SIG-M5 treated with dmso at 0.1 percent for 504 hours (cell line): ENCODE measurements around the gene LRP5.
A peak's percentile ranks its signal among the peaks of the same experiment; 100 is the strongest.

Experiments
- DNase-seq: peaks from one replicate; lab custom pipeline; 2025; ENCODE audit not compliant: unreplicated experiment; lab: John Stamatoyannopoulos, UW

Gene LRP5

DNA sequence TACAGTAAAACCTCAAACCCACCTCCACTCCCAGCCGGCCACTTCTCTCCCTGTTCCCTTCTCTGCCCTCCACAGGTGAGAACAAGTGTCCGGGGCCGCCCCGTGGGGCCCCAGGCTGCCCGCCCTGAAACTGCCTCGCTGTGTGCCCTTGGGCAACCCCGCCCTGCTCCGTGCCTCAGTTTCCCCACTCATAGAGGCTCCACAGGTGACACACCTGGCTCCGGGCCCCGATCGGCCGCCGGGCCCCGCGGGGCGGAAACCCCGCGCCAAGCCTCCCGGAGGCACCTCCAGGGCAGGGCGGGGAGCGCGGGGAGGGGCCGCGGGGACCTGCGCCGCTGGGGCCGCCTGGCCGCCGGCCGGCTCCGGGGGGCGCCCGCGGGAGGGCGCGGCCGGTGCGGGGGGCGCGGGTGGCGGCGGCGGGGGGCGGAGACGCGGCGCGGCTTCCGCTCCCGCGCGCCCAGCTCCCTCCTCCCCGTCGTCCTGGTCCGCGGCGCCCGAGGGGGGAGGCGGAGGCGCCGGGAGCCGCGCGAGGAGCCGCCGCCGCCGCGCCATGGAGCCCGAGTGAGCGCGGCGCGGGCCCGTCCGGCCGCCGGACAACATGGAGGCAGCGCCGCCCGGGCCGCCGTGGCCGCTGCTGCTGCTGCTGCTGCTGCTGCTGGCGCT is at the start of gene LRP5:
Gene LRP5, plus strand, starts transcription at position 475 of the 663 bp plus-strand sequence. Its CDS starts 124 bp downstream, at position 599.
- DNase-seq, result no peak

DNA sequence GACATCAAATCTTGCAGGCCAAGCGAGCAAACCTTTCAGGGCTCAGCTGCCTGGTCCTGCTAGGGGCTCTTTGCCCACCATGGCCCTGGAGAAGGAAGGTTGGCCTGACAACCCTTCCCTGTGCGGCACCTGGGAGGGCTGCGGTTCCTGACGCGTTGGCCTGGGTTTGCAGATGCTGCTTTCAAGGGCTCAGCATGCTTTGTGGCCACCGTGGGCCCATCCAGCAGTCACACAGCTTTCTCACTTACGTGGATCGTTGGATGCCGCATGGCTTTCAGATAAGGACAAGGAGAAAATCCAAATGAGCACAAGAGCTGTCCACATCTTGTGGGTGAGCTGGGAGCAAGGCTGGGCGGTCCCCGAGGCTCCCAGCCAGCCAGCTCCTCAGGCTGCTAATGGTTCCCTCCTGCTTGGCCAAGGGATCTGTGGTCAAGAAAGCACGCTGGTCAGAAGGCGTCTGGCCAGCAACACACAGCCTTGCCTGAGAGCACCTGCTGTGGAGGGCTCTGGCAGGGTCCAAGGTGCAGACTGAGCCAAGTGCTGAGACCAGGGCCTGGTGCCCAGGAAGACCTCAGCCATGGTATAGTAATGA is 48.9 kb upstream of the LRP5 start:
- DNase-seq, result no peak

- DNase-seq, result no peak
These were observed 48.1 kb upstream of the LRP5 start for GRCh38 chr11:68264244-68264643.

DNA sequence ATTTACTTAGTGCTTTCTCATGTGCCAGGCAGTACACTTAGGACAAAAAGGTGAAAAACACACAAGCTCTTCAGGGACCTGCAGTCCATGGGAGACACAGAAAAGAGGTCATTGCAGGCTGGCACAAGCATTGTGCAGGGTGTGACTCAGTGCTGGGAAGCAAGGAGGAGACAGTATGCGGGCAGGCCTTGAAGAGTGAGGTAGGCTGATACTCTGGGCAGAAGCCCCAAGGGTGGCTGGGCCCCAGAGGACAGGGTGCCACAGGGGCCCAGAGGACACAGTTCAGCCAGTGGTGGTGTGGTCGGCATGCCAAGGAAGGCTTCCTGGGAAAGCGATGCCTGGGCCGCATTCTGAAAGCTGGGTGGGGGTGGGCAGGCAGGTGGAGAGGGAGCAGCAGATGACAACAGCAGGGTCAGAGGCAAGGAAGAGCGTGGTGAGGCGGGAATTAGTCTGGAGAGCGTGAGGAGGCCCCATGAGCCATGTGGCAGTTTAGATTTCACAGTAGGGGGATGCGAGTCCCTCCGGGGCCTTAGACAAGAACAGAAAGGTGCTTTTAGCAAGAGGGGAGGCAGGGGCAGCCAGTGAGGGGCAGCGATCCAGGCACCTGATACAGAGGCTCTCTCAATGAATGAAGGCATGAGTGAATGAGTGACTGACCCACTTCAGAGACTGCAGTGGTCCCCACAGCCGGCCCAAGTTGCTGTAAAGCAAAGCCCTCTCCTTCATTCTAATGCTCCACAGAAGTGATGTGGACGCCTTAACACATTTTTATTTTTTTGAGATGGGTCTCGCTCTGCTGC is 47.5 kb upstream of the LRP5 start:
- no peak for DNase-seq

DNA sequence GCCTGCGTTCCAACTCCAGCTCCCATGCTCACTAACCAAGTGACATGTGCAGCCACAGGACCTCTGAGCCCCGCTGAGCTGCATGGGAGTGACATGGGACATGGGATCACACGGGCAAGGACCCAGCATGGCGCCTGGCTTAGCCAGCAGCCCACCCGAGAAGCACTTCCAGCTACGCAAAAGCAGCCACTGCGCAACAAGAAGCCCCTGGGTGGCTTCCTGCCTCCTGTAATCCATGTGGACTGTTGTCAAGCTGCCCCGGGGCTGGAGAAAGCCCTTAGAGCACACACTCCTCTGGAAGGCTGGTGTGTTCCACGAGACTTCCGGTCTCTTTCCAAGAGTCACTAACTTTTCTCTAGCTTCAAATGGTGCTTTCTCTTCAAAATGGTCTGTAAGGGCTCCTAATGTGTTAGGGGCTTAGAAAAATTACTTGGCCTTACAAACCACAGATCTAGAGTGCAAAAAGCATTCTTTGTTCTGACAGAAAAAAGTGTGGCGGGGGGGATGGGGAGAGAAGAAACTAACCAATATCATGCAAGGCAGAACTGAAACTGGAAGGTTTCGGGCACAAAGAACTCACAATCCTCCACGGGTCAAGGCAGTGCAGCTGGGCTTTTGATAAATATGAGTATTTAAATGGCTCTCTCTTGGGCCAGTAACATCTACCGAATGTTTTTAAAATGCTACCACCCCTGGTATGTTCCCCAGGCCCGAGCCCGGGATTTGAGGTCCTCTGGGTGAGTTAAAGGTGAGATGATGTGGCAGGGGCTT is 46.1 kb upstream of the LRP5 start:
- DNase-seq, result peak; percentile 31

DNA sequence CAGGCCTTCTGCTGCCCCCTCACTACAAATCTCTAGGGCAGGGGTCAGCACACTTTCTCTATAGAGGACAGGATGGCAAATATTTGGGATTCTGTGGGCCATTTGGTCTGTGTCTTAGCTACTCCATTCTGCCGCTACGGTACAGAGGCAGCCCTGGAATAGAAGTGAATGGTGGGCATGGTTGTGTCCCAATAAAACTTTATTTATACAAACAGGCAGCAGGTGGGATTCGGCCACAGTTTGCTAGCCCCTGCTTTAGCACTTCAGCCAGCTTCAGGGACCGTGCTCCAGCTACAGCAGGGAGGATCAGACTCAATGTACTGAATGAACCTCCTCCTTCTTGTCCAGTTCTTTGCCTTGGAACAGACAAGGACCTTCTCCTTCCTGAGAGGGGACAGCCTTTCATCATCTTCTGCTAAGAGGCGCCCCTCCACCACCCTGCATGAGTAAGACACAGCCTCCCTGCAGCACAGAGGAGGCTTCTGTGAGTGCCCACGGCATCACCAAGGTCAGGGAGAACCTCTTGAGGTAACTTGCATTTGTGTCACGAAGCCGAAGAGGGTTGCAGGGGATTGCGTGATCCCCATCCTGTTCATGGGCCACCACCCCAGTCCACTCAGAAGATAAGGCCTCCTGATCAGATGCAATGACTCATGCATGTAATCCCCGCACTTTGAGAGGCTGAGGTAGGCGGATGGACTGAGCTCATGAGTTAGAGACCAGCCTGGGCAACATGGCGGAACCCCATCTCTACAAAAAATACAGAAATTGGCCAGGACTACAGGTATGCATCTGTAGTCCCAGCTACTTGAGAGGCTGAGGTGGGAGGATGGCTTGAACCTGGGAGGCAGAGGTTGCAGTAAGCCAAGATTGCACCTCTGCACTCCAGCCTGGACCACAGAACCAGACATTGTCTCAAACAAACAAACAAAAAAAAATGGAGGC is 45.2 kb upstream of the LRP5 start:
- no peak for DNase-seq

GRCh38 chr11:68267881-68268240 is 44.5 kb upstream of the LRP5 start:
- no peak for DNase-seq

GRCh38 chr11:68269414-68270081 is 42.8 kb upstream of the LRP5 start:
- no peak for DNase-seq

- DNase-seq, result no peak
These were observed 42.0 kb upstream of the LRP5 start for GRCh38 chr11:68270196-68271022.

DNA sequence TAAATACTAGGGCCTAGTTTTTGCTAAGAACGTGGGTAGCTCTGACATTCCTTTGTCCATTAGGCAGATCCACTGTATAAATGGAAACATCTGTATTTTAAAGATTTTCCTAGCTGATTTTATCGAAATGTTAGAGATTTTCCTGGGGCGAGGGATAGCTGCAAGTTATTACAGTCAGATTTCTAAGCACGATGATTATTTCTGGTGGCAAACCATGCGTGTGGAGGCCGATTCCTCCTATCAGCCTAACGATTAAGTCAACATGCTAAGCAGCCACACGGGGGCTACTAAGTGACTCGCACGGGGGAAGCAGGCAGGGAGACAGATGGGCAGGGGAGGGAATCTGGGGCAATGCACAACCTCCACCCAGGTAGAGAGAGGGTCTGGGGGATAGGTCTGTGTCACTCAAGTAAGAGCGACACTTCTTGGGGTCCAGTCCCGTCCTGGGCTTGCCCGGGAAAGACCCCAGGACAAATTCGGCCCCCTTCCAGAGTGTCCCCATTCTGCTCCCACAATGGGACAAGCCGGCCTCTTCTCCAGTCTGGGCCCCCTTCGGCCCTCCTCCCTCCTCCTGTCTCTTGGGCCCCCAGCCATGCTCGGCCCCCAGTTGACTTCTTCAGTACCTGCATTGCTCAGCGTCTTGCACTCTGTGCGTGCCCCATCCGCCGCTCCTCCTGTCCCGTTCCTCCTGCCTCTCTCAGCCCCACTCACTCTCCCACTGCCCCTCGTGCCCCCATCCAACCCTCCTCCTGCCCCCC is 41.2 kb upstream of the LRP5 start:
- DNase-seq, result peak; percentile 80

DNA sequence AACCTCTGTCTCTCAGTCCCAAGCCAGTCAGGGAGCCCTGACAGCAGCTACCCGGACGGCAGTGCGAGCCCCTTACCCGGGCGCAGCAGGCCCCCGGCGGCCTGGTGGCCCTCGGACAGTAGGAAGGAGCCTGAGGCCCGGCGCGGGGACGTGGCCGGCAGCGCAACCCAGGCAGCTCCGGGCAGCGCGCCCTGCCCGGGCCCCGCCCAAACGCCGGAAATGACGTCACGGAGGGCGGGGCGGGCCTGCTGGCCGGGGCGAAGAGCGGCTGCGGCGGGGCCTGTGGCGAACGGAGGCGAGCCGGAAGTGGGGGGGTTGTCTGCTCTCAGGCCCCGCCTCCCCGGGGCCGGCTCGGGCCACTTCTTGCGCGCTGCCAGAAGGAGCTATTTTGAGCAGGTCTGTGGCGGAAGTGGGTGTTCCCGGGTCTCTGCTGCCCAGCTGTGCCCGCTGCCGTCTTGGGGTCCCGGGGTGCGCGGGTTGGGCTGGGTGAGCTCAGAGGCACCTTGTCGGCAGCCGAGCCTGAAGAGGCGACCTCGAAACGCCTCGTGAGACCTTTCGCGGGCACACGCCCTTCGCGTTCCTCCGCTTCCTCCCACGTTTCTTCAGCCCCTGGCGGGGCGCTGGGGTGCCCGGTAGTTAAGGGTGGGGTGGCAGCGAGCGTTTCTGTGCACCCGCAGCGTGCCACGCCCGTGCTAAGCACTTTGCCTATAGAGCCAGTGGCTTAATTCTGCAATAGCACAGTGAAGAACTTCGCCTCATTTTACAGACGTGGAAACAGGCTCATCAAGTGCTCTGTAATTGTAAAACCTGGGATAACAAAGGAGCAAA is 40.4 kb upstream of the LRP5 start, which contains the start of gene C11orf24:
Gene C11orf24, minus strand, starts transcription at position 193 of the 828 bp plus-strand sequence. CDS start 8,206 bp downstream, outside the sequence.
- peak; percentile 96 for DNase-seq

GRCh38 chr11:68273026-68273738 is 39.2 kb upstream of the LRP5 start:
- no peak for DNase-seq

- no peak for DNase-seq
These were observed 38.1 kb upstream of the LRP5 start for GRCh38 chr11:68274306-68274705.

GRCh38 chr11:68275721-68276507 is 36.5 kb upstream of the LRP5 start:
- no peak for DNase-seq

DNA sequence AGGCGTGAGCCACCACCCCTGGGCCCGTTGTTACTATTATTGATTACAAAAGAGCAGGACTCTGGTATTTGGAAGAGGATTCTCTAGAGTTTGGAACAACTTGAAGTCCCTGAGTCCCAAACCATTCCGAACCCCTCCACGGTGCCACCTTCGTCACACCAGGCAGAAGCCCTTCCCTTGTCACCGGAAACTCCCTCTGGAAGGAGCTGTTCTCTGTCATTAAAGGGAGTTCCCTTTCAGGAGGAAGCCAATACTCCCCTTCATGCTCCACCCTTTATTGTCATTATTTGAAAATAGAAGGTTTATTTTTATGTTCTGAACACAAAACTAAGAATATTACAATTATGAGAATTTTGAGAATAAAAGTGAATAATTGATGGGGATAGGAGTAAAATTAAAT is 35.5 kb upstream of the LRP5 start:
- no peak for DNase-seq

- DNase-seq, result no peak
These were observed 32.7 kb upstream of the LRP5 start for GRCh38 chr11:68279676-68280075.
